Measurements from ENCODE around the gene NIT1. TPM values are rescaled to one million over a fixed set of nuclear protein-coding genes. Genes with fewer than 3 reads are reported as not detected.

The NIT1 gene
- total and polyA plus RNA-seq, 9 of the 15 experiments (the other 6 are each of a cell fraction or from before 2014, with no cell fraction given): 18.4 to 76.0 (median 33.7) TPM

DNA sequence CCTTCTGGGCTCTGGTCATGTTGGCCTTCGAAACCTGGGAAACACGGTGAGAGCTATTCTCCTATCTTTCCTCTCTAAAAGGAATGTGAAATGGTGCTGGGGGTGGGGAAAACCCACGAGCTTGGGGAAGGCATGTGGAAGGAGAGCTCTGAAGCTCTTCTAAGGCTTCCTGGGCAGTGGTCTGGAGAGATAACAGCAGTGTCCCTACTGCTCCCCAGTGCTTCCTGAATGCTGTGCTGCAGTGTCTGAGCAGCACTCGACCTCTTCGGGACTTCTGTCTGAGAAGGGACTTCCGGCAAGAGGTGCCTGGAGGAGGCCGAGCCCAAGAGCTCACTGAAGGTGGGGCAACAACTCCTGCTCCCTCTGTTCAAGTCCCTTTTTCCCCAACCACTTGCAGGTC is 44.1 kb downstream of the NIT1 start (continued):
- TF ChIP-seq BCLAF1 (IDR thresholded peaks at IDR 0.05; ENCODE audit: borderline replicate concordance in 1 of 2, control insufficient read depth in 1 of 2, low read depth in 2 of 2, low read length in 1 of 2) (no peak), FOXP4 (CRISPR knock-in tag; IDR thresholded peaks at IDR 0.05; ENCODE audit: borderline replicate concordance) (no peak), MBD1 (CRISPR knock-in tag; IDR thresholded peaks at IDR 0.05) (no peak), HDGF (IDR thresholded peaks at IDR 0.05) (no peak), ADNP (tag; IDR thresholded peaks at IDR 0.05) (no peak)
- TF ChIP-seq, protein P1, sequence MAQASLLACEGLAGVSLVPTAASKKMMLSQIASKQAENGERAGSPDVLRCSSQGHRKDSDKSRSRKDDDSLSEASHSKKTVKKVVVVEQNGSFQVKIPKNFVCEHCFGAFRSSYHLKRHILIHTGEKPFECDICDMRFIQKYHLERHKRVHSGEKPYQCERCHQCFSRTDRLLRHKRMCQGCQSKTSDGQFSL (CRISPR knock-in tag; IDR thresholded peaks at IDR 0.05): no peak
- TF ChIP-seq, protein P1 (tag; IDR thresholded peaks at IDR 0.05): no peak
- TF ChIP-seq, protein P2, sequence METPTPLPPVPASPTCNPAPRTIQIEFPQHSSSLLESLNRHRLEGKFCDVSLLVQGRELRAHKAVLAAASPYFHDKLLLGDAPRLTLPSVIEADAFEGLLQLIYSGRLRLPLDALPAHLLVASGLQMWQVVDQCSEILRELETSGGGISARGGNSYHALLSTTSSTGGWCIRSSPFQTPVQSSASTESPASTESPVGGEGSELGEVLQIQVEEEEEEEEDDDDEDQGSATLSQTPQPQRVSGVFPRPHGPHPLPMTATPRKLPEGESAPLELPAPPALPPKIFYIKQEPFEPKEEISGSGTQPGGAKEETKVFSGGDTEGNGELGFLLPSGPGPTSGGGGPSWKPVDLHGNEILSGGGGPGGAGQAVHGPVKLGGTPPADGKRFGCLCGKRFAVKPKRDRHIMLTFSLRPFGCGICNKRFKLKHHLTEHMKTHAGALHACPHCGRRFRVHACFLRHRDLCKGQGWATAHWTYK (CRISPR knock-in tag; IDR thresholded peaks at IDR 0.05): no peak
- TF ChIP-seq, protein P3, sequence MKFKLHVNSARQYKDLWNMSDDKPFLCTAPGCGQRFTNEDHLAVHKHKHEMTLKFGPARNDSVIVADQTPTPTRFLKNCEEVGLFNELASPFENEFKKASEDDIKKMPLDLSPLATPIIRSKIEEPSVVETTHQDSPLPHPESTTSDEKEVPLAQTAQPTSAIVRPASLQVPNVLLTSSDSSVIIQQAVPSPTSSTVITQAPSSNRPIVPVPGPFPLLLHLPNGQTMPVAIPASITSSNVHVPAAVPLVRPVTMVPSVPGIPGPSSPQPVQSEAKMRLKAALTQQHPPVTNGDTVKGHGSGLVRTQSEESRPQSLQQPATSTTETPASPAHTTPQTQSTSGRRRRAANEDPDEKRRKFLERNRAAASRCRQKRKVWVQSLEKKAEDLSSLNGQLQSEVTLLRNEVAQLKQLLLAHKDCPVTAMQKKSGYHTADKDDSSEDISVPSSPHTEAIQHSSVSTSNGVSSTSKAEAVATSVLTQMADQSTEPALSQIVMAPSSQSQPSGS (CRISPR knock-in tag; IDR thresholded peaks at IDR 0.05): no peak
- TF ChIP-seq, protein P4, sequence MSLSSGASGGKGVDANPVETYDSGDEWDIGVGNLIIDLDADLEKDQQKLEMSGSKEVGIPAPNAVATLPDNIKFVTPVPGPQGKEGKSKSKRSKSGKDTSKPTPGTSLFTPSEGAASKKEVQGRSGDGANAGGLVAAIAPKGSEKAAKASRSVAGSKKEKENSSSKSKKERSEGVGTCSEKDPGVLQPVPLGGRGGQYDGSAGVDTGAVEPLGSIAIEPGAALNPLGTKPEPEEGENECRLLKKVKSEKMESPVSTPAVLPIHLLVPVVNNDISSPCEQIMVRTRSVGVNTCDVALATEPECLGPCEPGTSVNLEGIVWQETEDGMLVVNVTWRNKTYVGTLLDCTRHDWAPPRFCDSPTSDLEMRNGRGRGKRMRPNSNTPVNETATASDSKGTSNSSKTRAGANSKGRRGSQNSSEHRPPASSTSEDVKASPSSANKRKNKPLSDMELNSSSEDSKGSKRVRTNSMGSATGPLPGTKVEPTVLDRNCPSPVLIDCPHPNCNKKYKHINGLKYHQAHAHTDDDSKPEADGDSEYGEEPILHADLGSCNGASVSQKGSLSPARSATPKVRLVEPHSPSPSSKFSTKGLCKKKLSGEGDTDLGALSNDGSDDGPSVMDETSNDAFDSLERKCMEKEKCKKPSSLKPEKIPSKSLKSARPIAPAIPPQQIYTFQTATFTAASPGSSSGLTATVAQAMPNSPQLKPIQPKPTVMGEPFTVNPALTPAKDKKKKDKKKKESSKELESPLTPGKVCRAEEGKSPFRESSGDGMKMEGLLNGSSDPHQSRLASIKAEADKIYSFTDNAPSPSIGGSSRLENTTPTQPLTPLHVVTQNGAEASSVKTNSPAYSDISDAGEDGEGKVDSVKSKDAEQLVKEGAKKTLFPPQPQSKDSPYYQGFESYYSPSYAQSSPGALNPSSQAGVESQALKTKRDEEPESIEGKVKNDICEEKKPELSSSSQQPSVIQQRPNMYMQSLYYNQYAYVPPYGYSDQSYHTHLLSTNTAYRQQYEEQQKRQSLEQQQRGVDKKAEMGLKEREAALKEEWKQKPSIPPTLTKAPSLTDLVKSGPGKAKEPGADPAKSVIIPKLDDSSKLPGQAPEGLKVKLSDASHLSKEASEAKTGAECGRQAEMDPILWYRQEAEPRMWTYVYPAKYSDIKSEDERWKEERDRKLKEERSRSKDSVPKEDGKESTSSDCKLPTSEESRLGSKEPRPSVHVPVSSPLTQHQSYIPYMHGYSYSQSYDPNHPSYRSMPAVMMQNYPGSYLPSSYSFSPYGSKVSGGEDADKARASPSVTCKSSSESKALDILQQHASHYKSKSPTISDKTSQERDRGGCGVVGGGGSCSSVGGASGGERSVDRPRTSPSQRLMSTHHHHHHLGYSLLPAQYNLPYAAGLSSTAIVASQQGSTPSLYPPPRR (CRISPR knock-in tag; IDR thresholded peaks at IDR 0.05; ENCODE audit: borderline replicate concordance): no peak

Data from K562 (cell line).